Neuron (in vitro differentiated cells): ENCODE data around the gene PNPLA3.

Source experiments
- H2AFZ ChIP-seq: one replicate; pipeline ENCODE4 v1.6.1; 2013; ENCODE audit warnings: low read depth, mild to moderate bottlenecking, inconsistent platforms, low read length, moderate library complexity
- H3K27me3 ChIP-seq: one replicate; pipeline ENCODE4 v1.6.1; 2013; ENCODE audit warnings: low read length; ENCODE audit not compliant: insufficient read depth
- H3K36me3 ChIP-seq: one replicate; pipeline ENCODE4 v1.6.1; 2013; ENCODE audit warnings: low read length; ENCODE audit not compliant: insufficient read depth
- H3K4me1 ChIP-seq: one replicate; pipeline ENCODE4 v1.6.1; 2013; ENCODE audit warnings: low read length; ENCODE audit not compliant: insufficient read depth
- H3K4me3 ChIP-seq: 2 replicates; pipeline ENCODE4 v1.5.1; 2013; ENCODE audit warnings: mild to moderate bottlenecking, low read length, moderate library complexity
- H3K9me3 ChIP-seq: one replicate; pipeline ENCODE4 v1.6.1; 2013; ENCODE audit warnings: low read length

The PNPLA3 gene

DNA sequence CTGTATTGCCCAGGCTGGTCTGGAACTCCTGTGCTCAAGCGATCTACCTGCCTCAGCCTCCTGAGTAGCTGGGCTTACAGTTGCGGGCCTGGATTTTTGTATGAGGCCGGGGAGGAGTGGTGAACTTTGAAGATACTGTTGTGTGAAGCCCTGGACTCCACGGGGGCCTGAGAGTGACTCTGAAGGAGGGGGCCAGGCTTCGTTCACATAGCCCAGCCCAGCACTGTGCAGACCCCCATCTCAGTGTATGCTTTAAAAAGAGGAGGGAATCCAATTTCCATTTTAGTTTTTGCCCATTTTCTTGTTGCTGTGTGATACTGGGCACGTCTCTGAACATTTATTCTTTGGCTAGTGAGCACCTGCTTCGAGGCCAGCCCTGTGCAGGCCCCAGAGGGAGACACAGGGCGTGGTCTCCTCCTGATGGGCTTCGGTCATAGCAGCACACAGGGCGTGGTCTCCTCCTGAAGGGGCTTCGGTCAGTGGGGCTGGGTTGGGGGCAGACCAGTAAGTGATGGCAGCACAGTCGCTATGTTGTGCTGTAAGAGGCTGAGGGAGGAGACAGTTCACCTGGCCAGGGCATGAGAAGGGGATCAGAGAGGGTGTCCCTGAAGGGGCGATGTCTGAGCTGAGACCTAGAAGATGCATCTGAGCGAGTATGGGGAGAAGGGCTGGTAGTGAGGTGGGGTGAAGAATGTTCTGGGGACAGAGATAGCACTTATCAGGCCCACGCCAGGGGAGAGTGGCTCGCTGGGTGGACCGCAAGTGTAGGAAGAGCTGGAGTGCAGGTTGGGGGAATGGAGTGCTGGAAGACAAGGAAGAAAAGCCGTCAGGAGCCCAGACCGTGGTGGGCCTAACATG lies 45.6 kb downstream of the PNPLA3 start:
- Histone ChIP-seq H2AFZ (no peak overlapping the region), H3K27me3 (no peaks in the 10 kb centered on the region), H3K4me3 (no peak overlapping the region), H3K9me3 (no peaks in the 10 kb centered on the region), H3K4me1 (no peaks in the 10 kb centered on the region), H3K36me3 (peaks cover 74% of the 10 kb centered on the region)

DNA sequence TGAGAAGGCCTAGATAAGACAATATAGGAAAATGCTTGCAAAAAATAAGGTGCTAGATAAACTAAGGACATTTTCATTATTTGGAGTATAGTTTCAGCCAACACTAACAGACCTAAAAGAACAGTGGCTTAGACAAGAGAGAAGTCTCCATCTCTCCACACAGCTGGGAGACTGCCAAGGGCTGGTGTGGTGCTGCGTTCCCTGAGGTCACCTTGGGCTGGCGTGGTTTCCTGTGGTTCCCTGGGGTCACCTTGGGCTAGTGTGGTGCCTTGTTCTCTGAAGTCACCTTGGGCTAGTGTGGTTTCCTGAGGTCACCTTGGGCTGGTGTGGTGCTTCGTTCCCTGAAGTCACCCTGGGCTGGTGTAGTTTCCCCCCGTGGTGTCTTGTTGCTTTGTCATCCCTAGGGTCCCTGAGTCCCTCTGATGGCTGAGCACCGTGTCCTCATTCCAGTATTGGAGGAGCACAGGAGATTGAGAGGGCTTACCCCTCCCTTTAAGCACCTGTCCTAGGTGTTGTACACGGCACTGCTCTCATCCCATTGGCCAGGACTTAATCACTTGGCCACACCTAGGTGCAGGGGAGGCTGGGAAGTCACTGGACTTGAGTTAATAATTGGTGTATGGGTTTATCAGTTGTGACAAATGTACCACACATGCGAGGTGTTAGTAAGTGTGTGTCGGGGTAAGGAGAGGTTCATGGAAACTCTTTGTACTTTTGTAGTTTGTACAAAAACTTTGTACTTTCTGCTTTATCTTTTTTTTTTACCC lies 46.6 kb downstream of the PNPLA3 start:
- Histone ChIP-seq H3K9me3 (no peaks in the 10 kb centered on the region), H3K4me1 (no peaks in the 10 kb centered on the region), H2AFZ (no peak overlapping the region), H3K36me3 (peaks cover 75% of the 10 kb centered on the region), H3K27me3 (no peaks in the 10 kb centered on the region), H3K4me3 (no peak overlapping the region)

DNA sequence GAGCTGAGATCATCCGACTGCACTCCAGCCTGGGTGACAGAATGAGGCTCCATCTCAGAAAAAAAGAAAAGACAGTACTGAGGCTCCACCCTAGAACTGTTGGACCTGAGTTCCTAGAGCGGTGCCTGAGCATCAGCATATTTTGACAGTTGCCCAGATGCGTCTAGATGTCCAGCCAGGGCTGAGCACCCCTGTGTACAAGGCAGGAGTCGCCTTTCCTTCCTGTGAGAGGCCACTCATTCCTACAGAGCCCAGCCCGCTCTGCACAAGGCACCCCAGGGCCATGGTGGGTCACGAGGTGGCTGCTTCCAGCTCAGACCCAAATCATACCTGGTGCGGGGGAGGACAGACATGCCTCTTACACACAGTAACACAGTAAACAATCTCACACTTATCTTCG lies 47.5 kb downstream of the PNPLA3 start:
- Histone ChIP-seq H3K9me3 (no peaks in the 10 kb centered on the region), H3K36me3 (peaks cover 75% of the 10 kb centered on the region), H2AFZ (no peak overlapping the region), H3K4me1 (no peaks in the 10 kb centered on the region), H3K27me3 (no peaks in the 10 kb centered on the region), H3K4me3 (no peak overlapping the region)

DNA sequence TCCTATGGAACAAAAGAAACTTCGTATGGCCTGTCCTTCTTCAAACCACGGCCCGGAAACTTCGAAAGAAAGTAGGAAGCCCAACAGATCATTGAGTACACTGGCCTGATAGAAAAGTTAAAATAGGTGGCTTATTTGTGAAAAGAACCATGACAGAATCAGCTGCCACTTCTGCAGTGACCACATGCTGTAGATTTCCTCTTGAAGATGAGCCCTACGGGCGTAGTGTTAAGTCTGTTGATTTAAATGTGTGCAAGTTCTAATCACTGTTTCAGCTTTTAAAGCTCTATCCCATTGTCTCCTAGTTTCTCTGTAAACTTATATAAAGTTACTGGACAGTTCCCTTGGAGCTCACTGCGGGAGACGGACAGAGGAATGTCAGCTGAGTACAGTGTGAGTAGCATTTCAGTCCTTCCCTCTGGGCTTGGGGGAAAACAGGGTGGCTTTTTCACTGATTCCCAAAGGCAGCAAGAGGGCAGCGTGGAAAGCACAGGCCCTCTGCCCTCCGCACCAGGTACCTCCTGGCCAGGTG lies 49.4 kb downstream of the PNPLA3 start:
- H3K4me1 ChIP-seq = no peaks in the 10 kb centered on the region
- no peaks in the 10 kb centered on the region for H3K27me3 ChIP-seq

DNA sequence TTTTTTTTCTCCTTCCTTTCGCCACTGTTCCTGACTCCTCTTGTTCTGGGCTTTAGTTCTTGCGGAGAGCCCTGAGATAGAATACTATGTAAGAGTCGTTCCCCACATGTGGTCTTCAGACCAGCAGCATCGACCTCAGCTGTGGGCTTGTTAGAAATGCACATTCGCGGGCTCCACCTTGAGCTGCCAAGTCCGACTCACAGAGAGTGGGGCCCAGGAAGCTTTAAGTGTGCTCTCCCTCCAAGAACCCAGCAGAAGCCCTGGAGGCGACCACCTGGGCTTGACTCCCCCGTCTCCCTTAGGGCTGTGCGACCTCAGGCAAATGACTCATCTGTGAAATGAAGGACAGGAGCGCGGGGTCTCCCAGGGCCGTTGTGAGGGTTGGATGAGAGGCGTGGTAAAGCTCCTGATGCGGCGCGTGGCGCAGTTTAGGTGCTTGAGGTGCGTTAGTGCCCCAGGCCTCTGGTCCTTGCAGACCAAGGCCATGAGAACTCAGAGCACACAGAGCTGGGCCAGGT lies 50.5 kb downstream of the PNPLA3 start:
- H2AFZ ChIP-seq = no peak overlapping the region
- H3K4me3 ChIP-seq = no peak overlapping the region
- no peaks in the 10 kb centered on the region for H3K4me1 ChIP-seq
- peaks cover 76% of the 10 kb centered on the region for H3K36me3 ChIP-seq
- no peaks in the 10 kb centered on the region for H3K9me3 ChIP-seq
- no peaks in the 10 kb centered on the region for H3K27me3 ChIP-seq

More for the DNA sequence above, 49.4 kb downstream of the PNPLA3 start:
- Histone ChIP-seq H3K9me3 (no peaks in the 10 kb centered on the region), H3K4me3 (no peak overlapping the region), H2AFZ (no peak overlapping the region), H3K36me3 (peaks cover 78% of the 10 kb centered on the region)

DNA sequence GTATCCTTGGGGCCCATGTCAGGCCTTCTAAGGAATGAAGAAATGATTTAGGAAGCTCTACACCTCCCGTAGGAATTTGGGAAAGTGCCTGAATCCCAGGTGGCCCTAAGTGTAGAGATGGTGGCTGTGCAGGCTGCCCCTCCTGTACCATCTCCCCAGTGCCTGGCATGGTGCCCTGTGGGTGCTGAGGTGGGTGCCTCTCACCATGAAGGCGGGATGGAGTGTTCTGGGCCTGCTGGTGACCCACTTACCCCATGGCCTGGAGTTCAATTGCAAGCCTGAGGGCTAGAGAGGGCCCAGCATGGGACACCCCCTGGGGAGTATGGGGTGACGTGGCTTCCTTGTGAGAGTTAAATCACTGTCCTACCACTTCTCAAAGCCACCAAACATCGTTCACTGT lies 51.4 kb downstream of the PNPLA3 start:
- Histone ChIP-seq H3K27me3 (no peaks in the 10 kb centered on the region), H2AFZ (no peak overlapping the region), H3K4me1 (no peaks in the 10 kb centered on the region), H3K4me3 (no peak overlapping the region), H3K36me3 (peaks cover 76% of the 10 kb centered on the region), H3K9me3 (no peaks in the 10 kb centered on the region)

DNA sequence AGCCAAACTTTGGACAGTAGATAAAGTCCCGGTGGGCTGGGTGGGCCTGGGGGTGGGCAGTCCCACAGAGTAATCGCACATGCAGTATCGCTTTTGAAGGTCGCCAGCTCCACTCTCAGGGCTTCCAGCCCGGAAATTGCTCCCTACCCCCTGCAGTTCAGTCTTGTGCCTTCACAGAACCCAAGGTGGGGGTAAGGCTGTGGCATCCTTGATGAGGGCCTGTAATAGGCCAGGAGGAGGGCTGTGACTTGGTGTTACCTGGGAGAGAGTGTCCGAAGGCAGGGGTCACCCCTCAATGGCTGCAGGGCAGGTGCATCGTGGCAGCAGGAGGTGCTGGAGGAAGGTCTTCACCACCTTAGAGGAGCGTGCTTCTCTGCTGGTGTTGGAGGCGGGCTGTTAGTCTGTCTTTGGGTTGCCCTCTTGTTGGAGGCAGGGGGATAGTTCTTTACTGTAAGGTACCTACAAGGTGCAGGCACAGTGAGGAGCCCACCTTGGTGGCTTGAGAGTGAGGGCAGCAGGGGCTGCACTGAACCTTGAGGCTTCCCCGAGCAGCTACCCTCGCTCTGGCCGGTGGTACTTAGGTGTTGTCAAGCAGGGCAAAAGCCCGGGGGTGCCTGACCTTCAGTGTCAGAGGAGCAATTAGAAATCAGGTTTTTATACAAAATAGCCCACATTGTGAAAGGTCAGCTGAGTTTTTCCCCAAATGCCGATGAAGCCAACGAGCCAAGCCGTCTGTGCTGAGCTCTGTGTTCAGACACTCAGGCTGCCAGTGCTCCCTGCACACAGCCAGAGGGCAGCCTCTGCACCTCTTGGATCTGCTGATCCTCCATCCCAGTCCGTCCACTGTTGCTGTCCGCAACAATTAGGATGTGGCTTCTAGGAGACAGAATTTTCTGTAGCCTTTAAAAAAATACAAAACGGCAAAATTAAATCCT lies 53.5 kb downstream of the PNPLA3 start:
- H2AFZ ChIP-seq = no peak overlapping the region
- H3K36me3 ChIP-seq = peaks cover 86% of the 10 kb centered on the region
- no peak overlapping the region for H3K4me3 ChIP-seq
- H3K9me3 ChIP-seq = no peaks in the 10 kb centered on the region
- no peaks in the 10 kb centered on the region for H3K27me3 ChIP-seq
- H3K4me1 ChIP-seq = no peaks in the 10 kb centered on the region

DNA sequence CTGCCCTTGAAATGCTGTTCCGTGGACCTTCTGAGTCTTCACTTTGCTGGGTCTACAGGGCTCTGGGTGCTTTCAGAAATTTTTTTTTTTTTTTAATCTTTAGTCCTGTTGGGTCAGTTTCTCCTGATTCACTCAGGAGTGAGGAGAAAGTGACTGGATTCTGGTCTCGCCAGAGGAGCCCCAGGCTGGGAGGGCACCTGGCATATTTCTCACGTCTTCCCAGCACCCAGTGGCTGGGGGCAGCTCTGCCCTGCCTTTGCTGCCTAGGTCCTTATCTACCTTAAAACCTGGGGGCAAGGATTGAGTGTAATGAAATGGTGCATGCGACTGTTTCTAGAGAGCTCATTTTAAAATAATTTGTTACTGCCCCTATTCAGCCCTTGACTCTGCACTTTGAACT lies 55.0 kb downstream of the PNPLA3 start:
- peaks cover 77% of the 10 kb centered on the region for H3K36me3 ChIP-seq
- no peak overlapping the region for H2AFZ ChIP-seq
- H3K4me1 ChIP-seq = no peaks in the 10 kb centered on the region
- no peaks in the 10 kb centered on the region for H3K27me3 ChIP-seq
- no peak overlapping the region for H3K4me3 ChIP-seq
- no peaks in the 10 kb centered on the region for H3K9me3 ChIP-seq

DNA sequence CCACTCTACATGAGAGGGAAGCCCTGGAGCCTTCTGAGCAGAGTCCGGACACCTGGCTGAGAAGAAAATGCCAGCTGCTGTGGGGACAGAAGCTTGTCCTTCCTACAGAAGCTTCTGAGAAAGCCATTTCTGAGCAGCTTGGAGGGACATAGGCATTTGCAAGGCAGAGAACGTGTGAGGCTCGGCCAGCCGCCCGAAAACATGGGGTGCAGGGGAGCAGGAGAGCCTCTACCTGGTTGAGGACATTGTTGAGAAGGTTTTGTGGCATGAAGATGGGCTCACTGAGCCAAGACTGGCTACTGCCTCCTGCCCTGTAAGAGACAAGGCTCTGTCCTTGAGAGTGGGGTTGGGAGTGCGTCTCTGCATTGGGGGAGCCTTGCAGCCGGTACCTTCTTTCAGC lies 57.0 kb downstream of the PNPLA3 start:
- H3K27me3 ChIP-seq = no peaks in the 10 kb centered on the region
- H3K4me3 ChIP-seq = no peak overlapping the region
- peaks cover 72% of the 10 kb centered on the region for H3K36me3 ChIP-seq
- H2AFZ ChIP-seq = no peak overlapping the region
- no peaks in the 10 kb centered on the region for H3K4me1 ChIP-seq
- no peaks in the 10 kb centered on the region for H3K9me3 ChIP-seq

DNA sequence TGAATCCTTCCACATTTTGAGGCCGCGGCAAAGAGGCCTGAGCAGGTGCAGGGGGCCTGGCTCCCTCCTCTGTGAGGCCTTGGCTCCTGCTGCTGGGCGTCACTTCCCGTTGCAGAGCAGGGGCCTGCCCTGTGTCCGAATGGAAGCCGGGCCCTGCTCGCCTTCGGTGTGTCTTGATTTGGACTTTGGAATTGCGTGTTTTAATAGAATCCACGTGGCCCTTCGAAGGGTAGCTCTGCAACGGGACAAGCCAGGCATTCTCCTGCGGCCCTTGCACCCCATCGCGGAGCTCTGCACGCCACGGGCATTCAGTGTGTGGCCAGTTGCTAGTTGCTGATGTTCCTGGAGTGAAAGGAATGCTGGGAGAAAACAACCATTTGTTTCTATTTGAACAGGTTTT lies 57.4 kb downstream of the PNPLA3 start:
- H3K36me3 ChIP-seq = peaks cover 70% of the 10 kb centered on the region
- no peaks in the 10 kb centered on the region for H3K4me1 ChIP-seq
- H3K27me3 ChIP-seq = no peaks in the 10 kb centered on the region
- H3K4me3 ChIP-seq = no peak overlapping the region
- no peak overlapping the region for H2AFZ ChIP-seq
- no peaks in the 10 kb centered on the region for H3K9me3 ChIP-seq

DNA sequence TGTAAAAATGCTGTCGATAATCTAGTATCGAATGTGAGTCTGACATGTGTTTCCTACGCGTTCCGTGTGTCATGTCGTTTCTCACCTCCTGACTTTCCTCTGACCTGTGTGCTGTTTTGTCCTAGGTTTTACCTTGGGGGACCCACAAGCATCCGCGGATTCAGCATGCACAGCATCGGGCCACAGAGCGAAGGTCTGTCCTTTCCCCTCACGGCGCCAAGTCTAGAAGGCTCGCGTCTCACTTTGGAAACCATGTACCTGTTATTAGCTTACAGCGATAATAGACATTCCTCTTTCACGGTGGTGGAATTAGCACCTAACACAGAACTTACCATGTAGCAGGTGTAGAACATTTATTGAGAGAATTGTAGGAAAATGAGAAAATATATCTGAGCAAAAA lies 60.2 kb downstream of the PNPLA3 start:
- Histone ChIP-seq H3K4me3 (no peak overlapping the region), H3K9me3 (no peaks in the 10 kb centered on the region), H3K36me3 (peaks cover 57% of the 10 kb centered on the region)

DNA sequence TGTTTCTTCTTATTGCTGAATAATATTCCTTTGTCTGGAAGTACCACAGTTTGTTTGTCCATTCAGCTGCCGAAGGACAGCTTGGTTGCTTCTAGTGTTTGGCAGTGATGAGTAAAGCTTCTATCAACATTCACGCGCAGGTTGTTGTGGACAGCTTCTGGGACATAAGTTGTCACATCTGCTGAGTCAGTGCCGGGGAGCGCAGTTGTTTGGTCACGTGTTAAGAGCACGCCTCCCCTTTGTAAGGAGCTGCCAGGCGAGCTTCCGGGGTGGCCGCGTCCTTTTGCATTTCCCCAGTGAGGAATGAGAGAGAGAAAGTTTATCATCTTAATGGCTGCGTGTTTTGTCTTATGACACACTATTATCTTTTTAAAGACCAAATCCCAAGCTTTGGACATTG lies 61.9 kb downstream of the PNPLA3 start:
- no peak overlapping the region for H2AFZ ChIP-seq
- H3K4me1 ChIP-seq = no peaks in the 10 kb centered on the region
- no peak overlapping the region for H3K4me3 ChIP-seq
- H3K9me3 ChIP-seq = no peaks in the 10 kb centered on the region
- peaks cover 56% of the 10 kb centered on the region for H3K36me3 ChIP-seq
- H3K27me3 ChIP-seq = no peaks in the 10 kb centered on the region

More for the DNA sequence above, 60.2 kb downstream of the PNPLA3 start:
- Histone ChIP-seq H2AFZ (no peak overlapping the region), H3K4me1 (no peaks in the 10 kb centered on the region), H3K27me3 (no peaks in the 10 kb centered on the region)
